Measurements from ENCODE around the gene MEGF11.

MEGF11 gene

GRCh38 chr15:65953622-65954021 lies 299.9 kb downstream of the MEGF11 start (continued):
- TF ChIP-seq, protein P1, sequence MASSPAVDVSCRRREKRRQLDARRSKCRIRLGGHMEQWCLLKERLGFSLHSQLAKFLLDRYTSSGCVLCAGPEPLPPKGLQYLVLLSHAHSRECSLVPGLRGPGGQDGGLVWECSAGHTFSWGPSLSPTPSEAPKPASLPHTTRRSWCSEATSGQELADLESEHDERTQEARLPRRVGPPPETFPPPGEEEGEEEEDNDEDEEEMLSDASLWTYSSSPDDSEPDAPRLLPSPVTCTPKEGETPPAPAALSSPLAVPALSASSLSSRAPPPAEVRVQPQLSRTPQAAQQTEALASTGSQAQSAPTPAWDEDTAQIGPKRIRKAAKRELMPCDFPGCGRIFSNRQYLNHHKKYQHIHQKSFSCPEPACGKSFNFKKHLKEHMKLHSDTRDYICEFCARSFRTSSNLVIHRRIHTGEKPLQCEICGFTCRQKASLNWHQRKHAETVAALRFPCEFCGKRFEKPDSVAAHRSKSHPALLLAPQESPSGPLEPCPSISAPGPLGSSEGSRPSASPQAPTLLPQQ (tag by site-specific recombination; IDR thresholded peaks at IDR 0.05) = no peak
- TF ChIP-seq ZBTB7A (tag by site-specific recombination; IDR thresholded peaks at IDR 0.05; ENCODE audit: low read depth) (no peak), ZFP3 (tag by site-specific recombination; IDR thresholded peaks at IDR 0.05; ENCODE audit: low read depth) (no peak), ZNF175 (tag by site-specific recombination; IDR thresholded peaks at IDR 0.05) (no peak), ZNF510 (tag by site-specific recombination; IDR thresholded peaks at IDR 0.05; ENCODE audit: insufficient replicate concordance) (no peak), ZFP37 (tag by site-specific recombination; IDR thresholded peaks at IDR 0.05) (no peak), ZNF416 (tag by site-specific recombination; IDR thresholded peaks at IDR 0.05) (no peak), ZNF157 (tag by site-specific recombination; IDR thresholded peaks at IDR 0.05) (no peak), ZNF398 (tag by site-specific recombination; IDR thresholded peaks at IDR 0.05) (no peak), ZNF24 (tag by site-specific recombination; IDR thresholded peaks at IDR 0.05) (no peak), KLF8 (tag by site-specific recombination; IDR thresholded peaks at IDR 0.05) (no peak), HOXA7 (CRISPR knock-in tag; IDR thresholded peaks at IDR 0.05; ENCODE audit: borderline replicate concordance) (no peak), GLIS2 (tag by site-specific recombination; IDR thresholded peaks at IDR 0.05) (no peak)

GRCh38 chr15:65952391-65953053 lies 301.0 kb downstream of the MEGF11 start:
- CTCF ChIA-PET = interaction anchor here (0.7 kb wide), 1 partner anchor 18 kb away, joined by 4 read pairs; no protein-coding TSS in a partner anchor
- peaks cover 3% of the 10 kb centered on the region; the same call in 1 of the 2 replicates for H3K4me1 ChIP-seq (ENCODE audit: control insufficient read depth, insufficient read depth, low read length)
- H3K27ac ChIP-seq (ENCODE audit: extremely low read depth, low read depth, low read length) = no peak overlapping the region
- TF ChIP-seq ZBTB20 (tag by site-specific recombination; IDR thresholded peaks at IDR 0.05) (no peak), SCRT2 (tag by site-specific recombination; IDR thresholded peaks at IDR 0.05) (peak; percentile 22; the same call in 1 of the 2 replicates)
- TF ChIP-seq, protein P2, sequence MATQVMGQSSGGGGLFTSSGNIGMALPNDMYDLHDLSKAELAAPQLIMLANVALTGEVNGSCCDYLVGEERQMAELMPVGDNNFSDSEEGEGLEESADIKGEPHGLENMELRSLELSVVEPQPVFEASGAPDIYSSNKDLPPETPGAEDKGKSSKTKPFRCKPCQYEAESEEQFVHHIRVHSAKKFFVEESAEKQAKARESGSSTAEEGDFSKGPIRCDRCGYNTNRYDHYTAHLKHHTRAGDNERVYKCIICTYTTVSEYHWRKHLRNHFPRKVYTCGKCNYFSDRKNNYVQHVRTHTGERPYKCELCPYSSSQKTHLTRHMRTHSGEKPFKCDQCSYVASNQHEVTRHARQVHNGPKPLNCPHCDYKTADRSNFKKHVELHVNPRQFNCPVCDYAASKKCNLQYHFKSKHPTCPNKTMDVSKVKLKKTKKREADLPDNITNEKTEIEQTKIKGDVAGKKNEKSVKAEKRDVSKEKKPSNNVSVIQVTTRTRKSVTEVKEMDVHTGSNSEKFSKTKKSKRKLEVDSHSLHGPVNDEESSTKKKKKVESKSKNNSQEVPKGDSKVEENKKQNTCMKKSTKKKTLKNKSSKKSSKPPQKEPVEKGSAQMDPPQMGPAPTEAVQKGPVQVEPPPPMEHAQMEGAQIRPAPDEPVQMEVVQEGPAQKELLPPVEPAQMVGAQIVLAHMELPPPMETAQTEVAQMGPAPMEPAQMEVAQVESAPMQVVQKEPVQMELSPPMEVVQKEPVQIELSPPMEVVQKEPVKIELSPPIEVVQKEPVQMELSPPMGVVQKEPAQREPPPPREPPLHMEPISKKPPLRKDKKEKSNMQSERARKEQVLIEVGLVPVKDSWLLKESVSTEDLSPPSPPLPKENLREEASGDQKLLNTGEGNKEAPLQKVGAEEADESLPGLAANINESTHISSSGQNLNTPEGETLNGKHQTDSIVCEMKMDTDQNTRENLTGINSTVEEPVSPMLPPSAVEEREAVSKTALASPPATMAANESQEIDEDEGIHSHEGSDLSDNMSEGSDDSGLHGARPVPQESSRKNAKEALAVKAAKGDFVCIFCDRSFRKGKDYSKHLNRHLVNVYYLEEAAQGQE (tag by site-specific recombination; IDR thresholded peaks at IDR 0.05) = peak; percentile 98
- TF ChIP-seq, protein P3, sequence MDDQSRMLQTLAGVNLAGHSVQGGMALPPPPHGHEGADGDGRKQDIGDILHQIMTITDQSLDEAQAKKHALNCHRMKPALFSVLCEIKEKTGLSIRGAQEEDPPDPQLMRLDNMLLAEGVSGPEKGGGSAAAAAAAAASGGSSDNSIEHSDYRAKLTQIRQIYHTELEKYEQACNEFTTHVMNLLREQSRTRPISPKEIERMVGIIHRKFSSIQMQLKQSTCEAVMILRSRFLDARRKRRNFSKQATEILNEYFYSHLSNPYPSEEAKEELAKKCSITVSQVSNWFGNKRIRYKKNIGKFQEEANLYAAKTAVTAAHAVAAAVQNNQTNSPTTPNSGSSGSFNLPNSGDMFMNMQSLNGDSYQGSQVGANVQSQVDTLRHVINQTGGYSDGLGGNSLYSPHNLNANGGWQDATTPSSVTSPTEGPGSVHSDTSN (CRISPR knock-in tag; IDR thresholded peaks at IDR 0.05) = peak; percentile 41; the same call in 1 of the 2 replicates
- no peaks in the 10 kb centered on the region for H3K9me3 ChIP-seq (ENCODE audit: control insufficient read depth, insufficient read depth, low read depth, low read length)
- POLR2A ChIA-PET = no interaction called here
- H3K36me3 ChIP-seq (ENCODE audit: control insufficient read depth in 2 of 2, insufficient read depth in 1 of 2, low read length in 2 of 2) = no peaks in the 10 kb centered on the region
- H3K4me3 ChIP-seq (ENCODE audit: low read depth, low read length) = no peak overlapping the region
